Measurements from ENCODE around the gene RNU1-1.
"Not testable (repeated sequence)": the region's sequence is repeated elsewhere in the genome, so short reads cannot be mapped to it uniquely, and the experiment has no call there.

GRCh38 chr1:16493731-16494130, 20.4 kb downstream of the RNU1-1 start:
- TF ChIP-seq CTCF, POLR2A, EP300 (IDR thresholded peaks at IDR 0.05): not testable (repeated sequence)
